AG04449 (cell line): ENCODE data around the gene DMD.

ENCODE experiments used
- CTCF ChIA-PET: fragments of 350-600 bp; formaldehyde crosslinking; extraction: SDS; loops from one replicate; lab custom pipeline; 2021; ENCODE audit warnings: antibody characterized with exemption; lab: Yijun Ruan, JAX
- POLR2A ChIA-PET: fragments of 400-600, 350-600 bp; formaldehyde crosslinking; extraction: SDS; loops from one replicate; lab custom pipeline; 2020; ENCODE audit warnings: antibody characterized with exemption, inconsistent platforms; lab: Yijun Ruan, JAX
- DNase-seq: peaks from one replicate; pipeline ENCODE4 v3.0.0-alpha.2; 2010; ENCODE audit warnings: low read depth, low spot score
- H3K4me3 ChIP-seq: 2 replicates; pipeline ENCODE4 v1.5.1; 2011; ENCODE audit warnings: low read depth, mild to moderate bottlenecking, control low read depth, low read length
- TF ChIP-seq, protein P1 (sequence below): IDR thresholded peaks from one replicate; pipeline ENCODE4 v1.5.1; 2011; ENCODE audit warnings: mild to moderate bottlenecking, moderate library complexity, low read length, control low read depth, inconsistent platforms; ENCODE audit not compliant: insufficient read depth; ENCODE audit errors: missing control alignments

DMD gene

DNA sequence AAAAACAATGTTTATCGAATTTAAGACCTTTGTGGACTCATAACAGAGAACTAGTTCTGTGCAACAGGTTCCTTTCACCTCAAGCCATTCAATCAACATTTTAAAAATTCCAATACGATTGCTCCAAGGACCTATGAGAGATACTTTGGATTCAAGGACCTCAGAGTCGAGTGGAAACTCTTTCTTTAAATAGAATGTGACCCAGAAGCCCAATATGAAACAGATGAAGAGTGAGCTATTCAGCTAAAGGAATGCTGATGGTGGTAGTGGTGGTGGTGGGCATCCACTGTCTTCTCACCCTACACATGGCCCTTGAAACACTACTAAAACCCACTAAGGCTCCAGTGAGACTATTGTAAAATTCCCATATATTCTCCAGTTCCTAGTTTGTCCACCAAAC is 257.2 kb downstream of the DMD start:
- ChIA-PET CTCF (no interaction called here), POLR2A (no interaction called here)
- TF ChIP-seq, protein P1, sequence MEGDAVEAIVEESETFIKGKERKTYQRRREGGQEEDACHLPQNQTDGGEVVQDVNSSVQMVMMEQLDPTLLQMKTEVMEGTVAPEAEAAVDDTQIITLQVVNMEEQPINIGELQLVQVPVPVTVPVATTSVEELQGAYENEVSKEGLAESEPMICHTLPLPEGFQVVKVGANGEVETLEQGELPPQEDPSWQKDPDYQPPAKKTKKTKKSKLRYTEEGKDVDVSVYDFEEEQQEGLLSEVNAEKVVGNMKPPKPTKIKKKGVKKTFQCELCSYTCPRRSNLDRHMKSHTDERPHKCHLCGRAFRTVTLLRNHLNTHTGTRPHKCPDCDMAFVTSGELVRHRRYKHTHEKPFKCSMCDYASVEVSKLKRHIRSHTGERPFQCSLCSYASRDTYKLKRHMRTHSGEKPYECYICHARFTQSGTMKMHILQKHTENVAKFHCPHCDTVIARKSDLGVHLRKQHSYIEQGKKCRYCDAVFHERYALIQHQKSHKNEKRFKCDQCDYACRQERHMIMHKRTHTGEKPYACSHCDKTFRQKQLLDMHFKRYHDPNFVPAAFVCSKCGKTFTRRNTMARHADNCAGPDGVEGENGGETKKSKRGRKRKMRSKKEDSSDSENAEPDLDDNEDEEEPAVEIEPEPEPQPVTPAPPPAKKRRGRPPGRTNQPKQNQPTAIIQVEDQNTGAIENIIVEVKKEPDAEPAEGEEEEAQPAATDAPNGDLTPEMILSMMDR = no peak
- no peak overlapping the region for H3K4me3 ChIP-seq
- no peak for DNase-seq

DNA sequence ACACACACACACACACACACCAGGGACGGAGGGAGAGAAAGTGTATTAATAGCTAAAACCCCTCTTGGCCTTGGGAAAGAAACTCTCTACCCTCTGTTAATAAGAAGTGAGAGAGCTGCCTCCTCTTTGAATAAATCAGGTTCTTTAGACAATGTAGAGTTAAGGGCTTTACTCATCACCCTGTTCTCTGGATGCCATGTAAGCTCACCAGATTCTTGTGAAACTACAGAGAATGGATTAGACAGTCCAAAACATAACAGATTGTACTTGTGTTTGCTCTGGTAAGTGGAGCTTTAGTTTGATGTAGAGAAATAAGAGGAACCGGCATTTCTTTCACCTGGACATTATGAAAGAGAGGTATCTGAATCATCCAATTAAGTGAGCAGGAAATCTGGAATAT is 263.2 kb downstream of the DMD start:
- ChIA-PET POLR2A (no interaction called here), CTCF (no interaction called here)
- TF ChIP-seq, protein P1 = no peak
- no peak overlapping the region for H3K4me3 ChIP-seq
- DNase-seq = no peak

DNA sequence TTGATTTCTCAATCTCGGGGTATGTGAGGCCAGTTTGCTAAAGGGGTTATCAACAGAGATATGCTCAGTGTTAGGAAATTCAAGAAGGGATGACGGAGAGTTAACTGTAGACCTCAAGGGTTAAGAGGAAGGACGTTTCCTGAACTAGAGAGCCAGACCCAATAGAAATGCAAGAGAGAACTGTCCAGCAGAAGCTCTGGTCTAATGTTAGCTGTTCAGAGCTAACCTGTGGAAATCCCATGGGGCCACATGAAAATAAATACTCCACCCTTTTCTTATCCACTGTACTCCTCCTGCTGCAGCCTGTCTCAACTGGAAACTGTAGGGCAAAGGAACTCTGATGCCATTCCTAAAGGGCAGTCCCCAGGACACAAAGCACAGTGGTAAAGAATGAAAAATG is 274.3 kb downstream of the DMD start:
- no peak for DNase-seq
- POLR2A ChIA-PET = no interaction called here
- CTCF ChIA-PET = no interaction called here
- no peak overlapping the region for H3K4me3 ChIP-seq
- TF ChIP-seq, protein P1 = no peak

DNA sequence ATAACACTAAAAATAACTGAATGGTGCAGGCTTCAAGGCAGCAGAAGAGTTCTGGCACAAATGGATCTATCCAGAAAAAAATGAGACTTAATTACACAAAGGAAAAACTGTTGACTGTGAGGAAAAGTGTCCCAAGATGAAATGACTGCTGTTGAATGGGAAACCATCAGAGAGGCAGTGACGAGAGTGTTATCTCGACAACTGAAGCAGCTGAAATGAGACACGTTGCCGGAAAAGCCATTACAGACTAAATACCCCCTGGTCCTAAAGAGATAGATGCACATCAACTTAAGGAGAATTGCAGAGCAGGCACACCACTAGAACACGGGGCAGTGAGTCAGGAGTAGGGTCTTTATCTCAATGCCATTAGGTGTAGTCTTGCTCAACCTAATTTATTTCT is 277.8 kb downstream of the DMD start:
- POLR2A ChIA-PET = no interaction called here

DNA sequence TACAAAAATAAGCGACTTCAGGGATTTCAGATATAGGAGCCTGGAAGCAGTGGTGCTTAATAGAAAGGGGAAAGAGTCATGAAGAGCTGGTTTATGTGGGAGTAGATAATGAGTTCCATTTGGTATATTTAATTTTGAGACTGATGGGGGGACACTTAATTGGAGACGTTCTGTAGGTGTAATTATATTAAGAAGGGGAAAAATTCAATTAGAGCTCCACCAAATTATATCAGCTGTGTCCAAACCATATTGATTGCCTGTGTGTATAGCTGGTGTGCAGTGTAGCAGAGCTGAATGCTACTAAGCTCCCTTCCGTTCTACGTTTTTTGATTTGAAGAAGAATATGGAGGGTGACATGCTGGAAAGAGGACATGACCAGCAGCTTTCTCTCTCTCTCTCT is 282.3 kb downstream of the DMD start:
- TF ChIP-seq, protein P1 = no peak
- H3K4me3 ChIP-seq = no peak overlapping the region
- DNase-seq = no peak
- ChIA-PET POLR2A (no interaction called here), CTCF (no interaction called here)

More for the DNA sequence above, 277.8 kb downstream of the DMD start:
- CTCF ChIA-PET = no interaction called here
- no peak for DNase-seq
- TF ChIP-seq, protein P1 = no peak
- no peak overlapping the region for H3K4me3 ChIP-seq

DNA sequence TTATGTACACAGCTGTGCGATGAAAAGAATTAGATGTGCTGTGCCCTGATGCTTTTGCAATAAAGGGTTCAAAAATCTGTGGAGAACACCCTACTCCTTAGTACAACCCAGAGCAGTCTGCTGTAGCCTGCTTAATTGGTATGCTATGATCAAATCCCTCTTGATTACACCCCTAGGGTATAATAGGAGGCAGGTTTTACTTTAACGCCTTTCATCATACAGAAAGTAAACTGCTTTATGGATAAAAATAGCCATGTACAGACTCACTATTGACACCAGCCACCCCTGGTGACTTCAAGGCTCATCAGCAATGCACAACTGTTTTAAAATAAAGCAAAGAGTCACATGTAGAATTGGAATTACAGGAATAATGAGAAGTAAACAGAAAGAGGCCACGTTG is 315.3 kb downstream of the DMD start:
- H3K4me3 ChIP-seq = no peak overlapping the region
- POLR2A ChIA-PET = no interaction called here
- CTCF ChIA-PET = no interaction called here
- no peak for DNase-seq
- TF ChIP-seq, protein P1 = no peak
